ENCODE results near the gene OVAAL.
A peak's percentile ranks its signal among the peaks of the same experiment; 100 is the strongest.

GRCh38 chr1:180566026-180566425 is 7.3 kb downstream of the OVAAL start:
- peak in 1 of 2 donors; percentile 1 for TF ChIP-seq CTCF (conservative IDR thresholded peaks at IDR 0.05 in 1 of 2, IDR thresholded peaks at IDR 0.05 in 1 of 2; ENCODE audit: extremely low read depth in 1 of 2, insufficient read depth in 1 of 2, low read depth in 1 of 2, low read length in 2 of 2)
- TF ChIP-seq EZH2 (IDR thresholded peaks at IDR 0.05; ENCODE audit: borderline replicate concordance, low read length) = no peak

Measured in mammary epithelial cell (primary cell).